IPS-15b (cell line): Measurements from ENCODE around the gene NEO1.
"Not testable (repeated sequence)": the region's sequence is repeated elsewhere in the genome, so short reads cannot be mapped to it uniquely, and the experiment has no call there.

Source experiments
- H3K27me3 ChIP-seq: one replicate; pipeline ENCODE4 v1.6.1; 2013; ENCODE audit warnings: low read length; ENCODE audit not compliant: control insufficient read depth, insufficient read depth
- H3K36me3 ChIP-seq: one replicate; pipeline ENCODE4 v1.6.1; 2013; ENCODE audit warnings: low read length; ENCODE audit not compliant: control insufficient read depth, insufficient read depth
- H3K4me1 ChIP-seq: one replicate; pipeline ENCODE4 v1.6.1; 2013; ENCODE audit warnings: mild to moderate bottlenecking, low read length; ENCODE audit not compliant: control insufficient read depth, insufficient read depth
- H3K4me3 ChIP-seq: one replicate; pipeline ENCODE4 v1.5.1; 2013; ENCODE audit warnings: low read depth, low read length
- H3K9ac ChIP-seq: one replicate; pipeline ENCODE4 v1.6.1; 2013; ENCODE audit warnings: low read depth, mild to moderate bottlenecking, low read length
- H3K9me3 ChIP-seq: one replicate; pipeline ENCODE4 v1.6.1; 2013; ENCODE audit warnings: mild to moderate bottlenecking, low read length; ENCODE audit not compliant: control insufficient read depth, insufficient read depth

NEO1 gene

GRCh38 chr15:73176598-73176997 lies 124.3 kb downstream of the NEO1 start:
- Histone ChIP-seq H3K36me3 (peaks cover 3% of the 10 kb centered on the region), H3K4me1 (peaks cover 5% of the 10 kb centered on the region), H3K4me3 (no peak overlapping the region), H3K9ac (no peak overlapping the region), H3K27me3 (no peaks in the 10 kb centered on the region), H3K9me3 (no peaks in the 10 kb centered on the region)

GRCh38 chr15:73183071-73183470 lies 130.8 kb downstream of the NEO1 start:
- H3K9ac ChIP-seq, result no peak overlapping the region
- H3K4me1 ChIP-seq, result peaks cover 2% of the 10 kb centered on the region
- no peaks in the 10 kb centered on the region for H3K9me3 ChIP-seq
- no peak overlapping the region for H3K4me3 ChIP-seq
- H3K36me3 ChIP-seq, result peaks cover 4% of the 10 kb centered on the region
- H3K27me3 ChIP-seq, result no peaks in the 10 kb centered on the region

GRCh38 chr15:73190189-73190601 lies 137.9 kb downstream of the NEO1 start:
- Histone ChIP-seq H3K4me1 (no peaks in the 10 kb centered on the region), H3K9me3 (no peaks in the 10 kb centered on the region), H3K4me3 (no peak overlapping the region), H3K27me3 (no peaks in the 10 kb centered on the region), H3K9ac (no peak overlapping the region), H3K36me3 (no peaks in the 10 kb centered on the region)

GRCh38 chr15:73195166-73195565 lies 142.9 kb downstream of the NEO1 start:
- H3K4me3 ChIP-seq, result no peak overlapping the region
- H3K9me3 ChIP-seq, result no peaks in the 10 kb centered on the region
- no peak overlapping the region for H3K9ac ChIP-seq
- no peaks in the 10 kb centered on the region for H3K4me1 ChIP-seq
- no peaks in the 10 kb centered on the region for H3K36me3 ChIP-seq
- H3K27me3 ChIP-seq, result no peaks in the 10 kb centered on the region

GRCh38 chr15:73196113-73196512 lies 143.8 kb downstream of the NEO1 start:
- Histone ChIP-seq H3K36me3 (no peaks in the 10 kb centered on the region), H3K4me3 (no peak overlapping the region), H3K9me3 (no peaks in the 10 kb centered on the region), H3K27me3 (no peaks in the 10 kb centered on the region), H3K4me1 (no peaks in the 10 kb centered on the region), H3K9ac (no peak overlapping the region)

GRCh38 chr15:73200339-73200738 lies 148.1 kb downstream of the NEO1 start:
- H3K36me3 ChIP-seq, result no peaks in the 10 kb centered on the region
- no peak overlapping the region for H3K9ac ChIP-seq
- no peaks in the 10 kb centered on the region for H3K9me3 ChIP-seq
- H3K27me3 ChIP-seq, result no peaks in the 10 kb centered on the region
- no peak overlapping the region for H3K4me3 ChIP-seq
- H3K4me1 ChIP-seq, result no peaks in the 10 kb centered on the region

- no peak overlapping the region for H3K4me3 ChIP-seq
- H3K4me1 ChIP-seq, result no peaks in the 10 kb centered on the region
- no peaks in the 10 kb centered on the region for H3K9me3 ChIP-seq
- no peak overlapping the region for H3K9ac ChIP-seq
- no peaks in the 10 kb centered on the region for H3K36me3 ChIP-seq
- no peaks in the 10 kb centered on the region for H3K27me3 ChIP-seq
These were observed 158.4 kb downstream of the NEO1 start for GRCh38 chr15:73210630-73211029.

- no peaks in the 10 kb centered on the region for H3K27me3 ChIP-seq
- no peak overlapping the region for H3K4me3 ChIP-seq
- no peaks in the 10 kb centered on the region for H3K4me1 ChIP-seq
- H3K9ac ChIP-seq, result no peak overlapping the region
- no peaks in the 10 kb centered on the region for H3K36me3 ChIP-seq
- H3K9me3 ChIP-seq, result no peaks in the 10 kb centered on the region
These were observed 160.2 kb downstream of the NEO1 start for GRCh38 chr15:73212424-73212823.

GRCh38 chr15:73221450-73221849 lies 169.2 kb downstream of the NEO1 start:
- not testable (repeated sequence) for H3K9ac ChIP-seq, H3K4me1 ChIP-seq, H3K27me3 ChIP-seq, H3K36me3 ChIP-seq, H3K4me3 ChIP-seq, H3K9me3 ChIP-seq

- no peaks in the 10 kb centered on the region for H3K9me3 ChIP-seq
- H3K4me3 ChIP-seq, result no peak overlapping the region
- H3K36me3 ChIP-seq, result no peaks in the 10 kb centered on the region
- peaks cover 6% of the 10 kb centered on the region for H3K4me1 ChIP-seq
- no peaks in the 10 kb centered on the region for H3K27me3 ChIP-seq
- H3K9ac ChIP-seq, result no peak overlapping the region
These were observed 173.2 kb downstream of the NEO1 start for GRCh38 chr15:73225358-73226015.

GRCh38 chr15:73226093-73226814 lies 174.0 kb downstream of the NEO1 start:
- peaks cover 6% of the 10 kb centered on the region for H3K4me1 ChIP-seq
- H3K9ac ChIP-seq, result no peak overlapping the region
- no peaks in the 10 kb centered on the region for H3K9me3 ChIP-seq
- H3K27me3 ChIP-seq, result no peaks in the 10 kb centered on the region
- no peaks in the 10 kb centered on the region for H3K36me3 ChIP-seq
- no peak overlapping the region for H3K4me3 ChIP-seq

GRCh38 chr15:73227433-73228056 lies 175.3 kb downstream of the NEO1 start:
- no peak overlapping the region for H3K4me3 ChIP-seq
- peaks cover 10% of the 10 kb centered on the region for H3K4me1 ChIP-seq
- no peaks in the 10 kb centered on the region for H3K36me3 ChIP-seq
- no peaks in the 10 kb centered on the region for H3K27me3 ChIP-seq
- no peak overlapping the region for H3K9ac ChIP-seq
- no peaks in the 10 kb centered on the region for H3K9me3 ChIP-seq
